ENCODE measurements around the gene SGPP2.

Gene SGPP2

GRCh38 chr2:222521099-222521498 lies 96.8 kb downstream of the SGPP2 start:
- Histone ChIP-seq H3K4me3 (ENCODE audit: low read depth in 1 of 5, low read length in 5 of 5) (no peak overlapping the region), H3K9ac (ENCODE audit: low read length in 5 of 5) (no peak overlapping the region), H3K36me3 (ENCODE audit: control insufficient read depth in 5 of 5, insufficient read depth in 5 of 5, low read length in 5 of 5) (no peaks in the 10 kb centered on the region), H3K4me1 (ENCODE audit: control insufficient read depth in 5 of 5, insufficient read depth in 5 of 5, low read length in 5 of 5) (peaks cover 3 to 9% (median 4%) of the 10 kb centered on the region in 5 donors), H3K27me3 (ENCODE audit: control insufficient read depth in 5 of 5, insufficient read depth in 4 of 5, low read length in 5 of 5) (no peaks in the 10 kb centered on the region), H3K27ac (ENCODE audit: low read depth, low read length) (no peak overlapping the region), H3K9me3 (ENCODE audit: control insufficient read depth in 5 of 5, low read length in 5 of 5) (no peaks in the 10 kb centered on the region)

GRCh38 chr2:222522082-222522481 lies 97.7 kb downstream of the SGPP2 start:
- Histone ChIP-seq H3K27ac (ENCODE audit: low read depth, low read length) (no peak overlapping the region), H3K36me3 (ENCODE audit: control insufficient read depth in 5 of 5, insufficient read depth in 5 of 5, low read length in 5 of 5) (no peaks in the 10 kb centered on the region), H3K27me3 (ENCODE audit: control insufficient read depth in 5 of 5, insufficient read depth in 4 of 5, low read length in 5 of 5) (no peaks in the 10 kb centered on the region), H3K4me1 (ENCODE audit: control insufficient read depth in 5 of 5, insufficient read depth in 5 of 5, low read length in 5 of 5) (peaks cover 3 to 9% (median 4%) of the 10 kb centered on the region in 5 donors), H3K4me3 (ENCODE audit: low read depth in 1 of 5, low read length in 5 of 5) (no peak overlapping the region), H3K9ac (ENCODE audit: low read length in 5 of 5) (no peak overlapping the region), H3K9me3 (ENCODE audit: control insufficient read depth in 5 of 5, low read length in 5 of 5) (no peaks in the 10 kb centered on the region)

- Histone ChIP-seq H3K27ac (ENCODE audit: low read depth, low read length) (no peak overlapping the region), H3K36me3 (ENCODE audit: control insufficient read depth in 5 of 5, insufficient read depth in 5 of 5, low read length in 5 of 5) (no peaks in the 10 kb centered on the region), H3K9ac (ENCODE audit: low read length in 5 of 5) (no peak overlapping the region), H3K9me3 (ENCODE audit: control insufficient read depth in 5 of 5, low read length in 5 of 5) (no peaks in the 10 kb centered on the region), H3K27me3 (ENCODE audit: control insufficient read depth in 5 of 5, insufficient read depth in 4 of 5, low read length in 5 of 5) (no peaks in the 10 kb centered on the region), H3K4me3 (ENCODE audit: low read depth in 1 of 5, low read length in 5 of 5) (no peak overlapping the region), H3K4me1 (ENCODE audit: control insufficient read depth in 5 of 5, insufficient read depth in 5 of 5, low read length in 5 of 5) (peaks cover 0 to 2% (median 0%) of the 10 kb centered on the region in 5 donors)
Observed at GRCh38 chr2:222523783-222524544, 99.6 kb downstream of the SGPP2 start.

- no peak overlapping the region for H3K4me3 ChIP-seq (ENCODE audit: low read depth in 1 of 5, low read length in 5 of 5)
- no peaks in the 10 kb centered on the region for H3K4me1 ChIP-seq (ENCODE audit: control insufficient read depth in 5 of 5, insufficient read depth in 5 of 5, low read length in 5 of 5)
- no peaks in the 10 kb centered on the region for H3K27me3 ChIP-seq (ENCODE audit: control insufficient read depth in 5 of 5, insufficient read depth in 4 of 5, low read length in 5 of 5)
- no peaks in the 10 kb centered on the region for H3K36me3 ChIP-seq (ENCODE audit: control insufficient read depth in 5 of 5, insufficient read depth in 5 of 5, low read length in 5 of 5)
- H3K27ac ChIP-seq (ENCODE audit: low read depth, low read length), result no peak overlapping the region
- no peak overlapping the region for H3K9ac ChIP-seq (ENCODE audit: low read length in 5 of 5)
- no peaks in the 10 kb centered on the region for H3K9me3 ChIP-seq (ENCODE audit: control insufficient read depth in 5 of 5, low read length in 5 of 5)
Observed at GRCh38 chr2:222525811-222526210, 101.5 kb downstream of the SGPP2 start.

- Histone ChIP-seq H3K27me3 (ENCODE audit: control insufficient read depth in 5 of 5, insufficient read depth in 4 of 5, low read length in 5 of 5) (no peaks in the 10 kb centered on the region), H3K27ac (ENCODE audit: low read depth, low read length) (no peak overlapping the region), H3K9ac (ENCODE audit: low read length in 5 of 5) (no peak overlapping the region), H3K36me3 (ENCODE audit: control insufficient read depth in 5 of 5, insufficient read depth in 5 of 5, low read length in 5 of 5) (no peaks in the 10 kb centered on the region), H3K4me1 (ENCODE audit: control insufficient read depth in 5 of 5, insufficient read depth in 5 of 5, low read length in 5 of 5) (no peaks in the 10 kb centered on the region), H3K9me3 (ENCODE audit: control insufficient read depth in 5 of 5, low read length in 5 of 5) (no peaks in the 10 kb centered on the region), H3K4me3 (ENCODE audit: low read depth in 1 of 5, low read length in 5 of 5) (no peak overlapping the region)
Observed at GRCh38 chr2:222526480-222527277, 102.3 kb downstream of the SGPP2 start.

GRCh38 chr2:222532315-222532714 lies 108.0 kb downstream of the SGPP2 start:
- Histone ChIP-seq H3K27me3 (ENCODE audit: control insufficient read depth in 5 of 5, insufficient read depth in 4 of 5, low read length in 5 of 5) (peaks cover 0 to 8% (median 4%) of the 10 kb centered on the region in 5 donors), H3K4me1 (ENCODE audit: control insufficient read depth in 5 of 5, insufficient read depth in 5 of 5, low read length in 5 of 5) (no peaks in the 10 kb centered on the region), H3K9ac (ENCODE audit: low read length in 5 of 5) (no peak overlapping the region), H3K4me3 (ENCODE audit: low read depth in 1 of 5, low read length in 5 of 5) (no peak overlapping the region), H3K36me3 (ENCODE audit: control insufficient read depth in 5 of 5, insufficient read depth in 5 of 5, low read length in 5 of 5) (no peaks in the 10 kb centered on the region), H3K9me3 (ENCODE audit: control insufficient read depth in 5 of 5, low read length in 5 of 5) (no peaks in the 10 kb centered on the region), H3K27ac (ENCODE audit: low read depth, low read length) (no peak overlapping the region)

GRCh38 chr2:222535477-222535876 lies 111.1 kb downstream of the SGPP2 start:
- Histone ChIP-seq H3K27me3 (ENCODE audit: control insufficient read depth in 5 of 5, insufficient read depth in 4 of 5, low read length in 5 of 5) (peaks cover 0 to 8% (median 4%) of the 10 kb centered on the region in 5 donors), H3K36me3 (ENCODE audit: control insufficient read depth in 5 of 5, insufficient read depth in 5 of 5, low read length in 5 of 5) (no peaks in the 10 kb centered on the region), H3K4me3 (ENCODE audit: low read depth in 1 of 5, low read length in 5 of 5) (no peak overlapping the region), H3K27ac (ENCODE audit: low read depth, low read length) (no peak overlapping the region), H3K4me1 (ENCODE audit: control insufficient read depth in 5 of 5, insufficient read depth in 5 of 5, low read length in 5 of 5) (no peaks in the 10 kb centered on the region), H3K9ac (ENCODE audit: low read length in 5 of 5) (no peak overlapping the region), H3K9me3 (ENCODE audit: control insufficient read depth in 5 of 5, low read length in 5 of 5) (no peaks in the 10 kb centered on the region)

- H3K4me1 ChIP-seq (ENCODE audit: control insufficient read depth in 5 of 5, insufficient read depth in 5 of 5, low read length in 5 of 5), result no peaks in the 10 kb centered on the region
- H3K4me3 ChIP-seq (ENCODE audit: low read depth in 1 of 5, low read length in 5 of 5), result no peak overlapping the region
- H3K27me3 ChIP-seq (ENCODE audit: control insufficient read depth in 5 of 5, insufficient read depth in 4 of 5, low read length in 5 of 5), result peaks cover 0 to 8% (median 4%) of the 10 kb centered on the region in 5 donors
- H3K27ac ChIP-seq (ENCODE audit: low read depth, low read length), result no peak overlapping the region
- H3K9ac ChIP-seq (ENCODE audit: low read length in 5 of 5), result no peak overlapping the region
- no peaks in the 10 kb centered on the region for H3K9me3 ChIP-seq (ENCODE audit: control insufficient read depth in 5 of 5, low read length in 5 of 5)
- H3K36me3 ChIP-seq (ENCODE audit: control insufficient read depth in 5 of 5, insufficient read depth in 5 of 5, low read length in 5 of 5), result no peaks in the 10 kb centered on the region
Observed at GRCh38 chr2:222538535-222538934, 114.2 kb downstream of the SGPP2 start.

- H3K4me1 ChIP-seq (ENCODE audit: control insufficient read depth in 5 of 5, insufficient read depth in 5 of 5, low read length in 5 of 5), result no peaks in the 10 kb centered on the region
- H3K36me3 ChIP-seq (ENCODE audit: control insufficient read depth in 5 of 5, insufficient read depth in 5 of 5, low read length in 5 of 5), result no peaks in the 10 kb centered on the region
- H3K27me3 ChIP-seq (ENCODE audit: control insufficient read depth in 5 of 5, insufficient read depth in 4 of 5, low read length in 5 of 5), result no peaks in the 10 kb centered on the region
- no peaks in the 10 kb centered on the region for H3K9me3 ChIP-seq (ENCODE audit: control insufficient read depth in 5 of 5, low read length in 5 of 5)
- H3K9ac ChIP-seq (ENCODE audit: low read length in 5 of 5), result no peak overlapping the region
- H3K27ac ChIP-seq (ENCODE audit: low read depth, low read length), result no peak overlapping the region
- no peak overlapping the region for H3K4me3 ChIP-seq (ENCODE audit: low read depth in 1 of 5, low read length in 5 of 5)
Observed at GRCh38 chr2:222544661-222545060, 120.3 kb downstream of the SGPP2 start.

Data from subcutaneous abdominal adipose tissue (tissue), 5 donors.